MM.1S (cell line): ENCODE measurements around the gene SFMBT2.

Source experiments
- EZH2phosphoT487 ChIP-seq: fragments of 300-600 bp; sonication (generic); IDR thresholded peaks from 2 replicates; pipeline ENCODE4 v1.6.1; 2018; ENCODE audit warnings: antibody characterized with exemption, low read length
- TF ChIP-seq, protein P1 (sequence below): fragments of 300-600 bp; sonication (generic); IDR thresholded peaks from 2 replicates; pipeline ENCODE4 v1.5.1; 2016; ENCODE audit warnings: antibody characterized with exemption, low read length, mixed read lengths

DNA sequence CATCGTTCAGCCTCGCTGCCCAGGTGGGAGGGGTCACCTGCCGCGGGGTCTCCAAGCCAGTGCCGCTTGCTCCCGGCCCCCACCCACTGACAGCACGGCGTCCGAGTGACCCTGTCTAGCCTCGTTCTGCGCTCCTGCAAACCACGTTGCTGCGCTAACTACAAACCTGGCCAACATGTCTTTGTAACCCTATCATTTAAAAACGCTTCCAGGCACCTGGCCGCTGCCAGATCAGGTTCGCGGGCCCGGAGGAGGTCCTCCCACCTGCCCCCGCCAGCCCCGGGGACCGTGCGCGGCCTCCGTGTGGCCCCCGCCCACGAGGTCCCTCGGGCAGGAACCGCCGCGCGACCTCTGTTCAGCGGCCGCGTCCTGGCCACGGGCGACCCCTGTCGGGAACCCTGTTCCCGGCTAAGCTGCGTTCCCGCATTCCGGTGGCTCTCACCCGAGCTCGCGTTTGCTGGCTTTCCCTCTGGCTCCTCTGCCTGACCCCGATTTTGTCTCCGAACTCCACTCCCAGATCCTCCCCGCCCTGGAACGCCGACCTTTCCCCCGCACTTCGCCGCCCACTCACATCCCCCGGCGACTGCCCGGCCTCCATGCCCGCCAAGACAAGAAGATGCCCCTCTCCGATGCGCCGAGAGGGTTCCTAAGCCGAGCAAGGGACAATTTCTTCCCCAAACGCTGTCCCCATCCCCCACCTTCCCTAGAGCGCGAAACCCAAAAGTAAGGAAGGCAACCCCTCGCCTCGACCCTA lies 2.4 kb downstream of the SFMBT2 start:
- TF ChIP-seq, protein P1, sequence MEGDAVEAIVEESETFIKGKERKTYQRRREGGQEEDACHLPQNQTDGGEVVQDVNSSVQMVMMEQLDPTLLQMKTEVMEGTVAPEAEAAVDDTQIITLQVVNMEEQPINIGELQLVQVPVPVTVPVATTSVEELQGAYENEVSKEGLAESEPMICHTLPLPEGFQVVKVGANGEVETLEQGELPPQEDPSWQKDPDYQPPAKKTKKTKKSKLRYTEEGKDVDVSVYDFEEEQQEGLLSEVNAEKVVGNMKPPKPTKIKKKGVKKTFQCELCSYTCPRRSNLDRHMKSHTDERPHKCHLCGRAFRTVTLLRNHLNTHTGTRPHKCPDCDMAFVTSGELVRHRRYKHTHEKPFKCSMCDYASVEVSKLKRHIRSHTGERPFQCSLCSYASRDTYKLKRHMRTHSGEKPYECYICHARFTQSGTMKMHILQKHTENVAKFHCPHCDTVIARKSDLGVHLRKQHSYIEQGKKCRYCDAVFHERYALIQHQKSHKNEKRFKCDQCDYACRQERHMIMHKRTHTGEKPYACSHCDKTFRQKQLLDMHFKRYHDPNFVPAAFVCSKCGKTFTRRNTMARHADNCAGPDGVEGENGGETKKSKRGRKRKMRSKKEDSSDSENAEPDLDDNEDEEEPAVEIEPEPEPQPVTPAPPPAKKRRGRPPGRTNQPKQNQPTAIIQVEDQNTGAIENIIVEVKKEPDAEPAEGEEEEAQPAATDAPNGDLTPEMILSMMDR = peak; percentile 49
- no peak for TF ChIP-seq EZH2phosphoT487
